SU-DHL-6 (cell line): ENCODE data around the gene SLC12A7.

Source experiments
- EZH2phosphoT487 ChIP-seq: fragments of 200-600 bp; sonication (generic), shearing (Covaris generic); conservative IDR thresholded peaks from 2 replicates; pipeline ENCODE4 v1.6.1; 2018; ENCODE audit warnings: mild to moderate bottlenecking, antibody characterized with exemption, low read length, moderate library complexity, mixed read lengths
- TF ChIP-seq, protein P1 (sequence below): fragments of 200-600 bp; sonication (generic); IDR thresholded peaks from one replicate; pipeline ENCODE4 v1.5.1; 2017; ENCODE audit warnings: antibody characterized with exemption, mild to moderate bottlenecking, low read length, moderate library complexity; ENCODE audit not compliant: insufficient read depth, poor library complexity, severe bottlenecking

DNA sequence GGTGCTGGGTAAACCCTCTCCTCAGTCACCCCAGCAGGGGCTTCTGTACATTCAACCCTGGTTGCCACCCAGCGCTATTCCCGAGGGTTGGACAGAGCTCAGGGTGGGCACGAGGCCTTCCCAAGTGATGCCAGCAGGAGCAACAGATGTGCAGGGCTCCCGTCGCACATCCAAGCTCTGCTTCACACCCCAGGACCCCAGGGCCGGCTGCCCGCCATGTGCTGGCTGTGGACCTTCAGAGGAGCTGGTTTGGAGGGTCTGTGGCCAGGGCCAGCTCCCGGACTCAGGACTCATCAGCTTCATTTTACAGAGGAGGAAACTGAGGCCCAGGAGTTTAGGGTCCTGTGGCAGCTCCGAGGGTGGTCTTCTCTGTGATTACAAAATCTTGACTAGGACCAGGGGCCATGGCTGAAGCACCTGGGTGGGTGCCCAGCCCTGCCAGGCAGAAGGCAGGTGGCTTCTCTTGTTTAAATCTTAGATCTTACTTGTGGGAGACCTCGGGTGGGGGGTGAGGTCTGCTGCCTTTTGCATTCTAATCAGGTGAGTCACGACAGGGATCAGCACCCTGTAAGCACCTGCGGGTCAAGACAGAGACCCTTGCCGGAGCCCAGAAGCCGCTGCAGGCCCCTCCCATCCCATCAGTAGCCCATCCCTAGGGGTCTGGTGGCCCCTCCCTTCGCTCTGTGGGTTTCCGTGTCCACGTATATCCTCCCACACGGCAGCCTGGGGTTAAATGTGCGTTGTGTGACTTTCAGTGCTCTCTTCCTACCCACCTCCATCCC lies 2.1 kb upstream of the SLC12A7 start:
- TF ChIP-seq, protein P1, sequence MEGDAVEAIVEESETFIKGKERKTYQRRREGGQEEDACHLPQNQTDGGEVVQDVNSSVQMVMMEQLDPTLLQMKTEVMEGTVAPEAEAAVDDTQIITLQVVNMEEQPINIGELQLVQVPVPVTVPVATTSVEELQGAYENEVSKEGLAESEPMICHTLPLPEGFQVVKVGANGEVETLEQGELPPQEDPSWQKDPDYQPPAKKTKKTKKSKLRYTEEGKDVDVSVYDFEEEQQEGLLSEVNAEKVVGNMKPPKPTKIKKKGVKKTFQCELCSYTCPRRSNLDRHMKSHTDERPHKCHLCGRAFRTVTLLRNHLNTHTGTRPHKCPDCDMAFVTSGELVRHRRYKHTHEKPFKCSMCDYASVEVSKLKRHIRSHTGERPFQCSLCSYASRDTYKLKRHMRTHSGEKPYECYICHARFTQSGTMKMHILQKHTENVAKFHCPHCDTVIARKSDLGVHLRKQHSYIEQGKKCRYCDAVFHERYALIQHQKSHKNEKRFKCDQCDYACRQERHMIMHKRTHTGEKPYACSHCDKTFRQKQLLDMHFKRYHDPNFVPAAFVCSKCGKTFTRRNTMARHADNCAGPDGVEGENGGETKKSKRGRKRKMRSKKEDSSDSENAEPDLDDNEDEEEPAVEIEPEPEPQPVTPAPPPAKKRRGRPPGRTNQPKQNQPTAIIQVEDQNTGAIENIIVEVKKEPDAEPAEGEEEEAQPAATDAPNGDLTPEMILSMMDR, result no peak
- TF ChIP-seq EZH2phosphoT487, result no peak
